ENCODE measurements around the gene SLC5A10.

The SLC5A10 gene

GRCh38 chr17:18964550-18964949 is 12.6 kb downstream of the SLC5A10 start:
- no peak for DNase-seq (ENCODE audit: low read depth in 2 of 2)

DNA sequence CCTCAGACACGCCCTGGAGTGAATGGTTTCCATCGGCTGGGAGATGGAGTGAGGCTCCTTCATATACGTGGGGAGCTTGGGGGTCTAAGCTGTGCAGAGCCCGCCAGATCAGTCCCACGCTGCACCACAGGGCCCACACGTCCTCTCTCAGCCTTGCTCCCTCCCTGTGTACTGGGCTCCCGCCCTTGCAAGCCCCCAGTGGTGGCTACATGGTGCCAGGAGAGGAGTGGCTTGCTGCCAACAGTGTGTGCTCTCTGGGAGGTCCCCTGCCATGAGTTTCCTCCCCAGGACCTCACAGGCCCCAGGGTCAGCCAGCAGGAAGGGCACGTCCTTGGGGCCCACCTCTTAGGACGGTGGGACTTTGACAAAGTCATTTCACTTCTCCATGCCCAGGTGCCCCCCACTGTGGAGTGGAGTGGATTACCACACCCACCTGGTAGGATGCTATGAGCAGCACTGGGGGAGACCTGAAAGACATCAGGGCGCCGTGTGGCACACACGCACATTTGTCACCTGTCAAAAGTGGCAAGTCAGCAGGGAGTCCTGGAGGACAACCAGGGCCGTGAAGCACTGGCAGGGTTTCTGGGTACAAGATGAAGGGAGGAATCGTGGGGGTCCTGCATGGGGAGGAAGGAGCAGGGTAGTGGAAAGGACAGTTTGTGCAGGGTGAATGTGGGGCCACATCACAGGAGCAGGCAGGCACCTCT is 13.7 kb downstream of the SLC5A10 start:
- no peak for DNase-seq (ENCODE audit: low read depth in 2 of 2)

- no peak for DNase-seq (ENCODE audit: low read depth in 2 of 2)
Measured at GRCh38 chr17:18966831-18967624, 15.1 kb downstream of the SLC5A10 start.

DNA sequence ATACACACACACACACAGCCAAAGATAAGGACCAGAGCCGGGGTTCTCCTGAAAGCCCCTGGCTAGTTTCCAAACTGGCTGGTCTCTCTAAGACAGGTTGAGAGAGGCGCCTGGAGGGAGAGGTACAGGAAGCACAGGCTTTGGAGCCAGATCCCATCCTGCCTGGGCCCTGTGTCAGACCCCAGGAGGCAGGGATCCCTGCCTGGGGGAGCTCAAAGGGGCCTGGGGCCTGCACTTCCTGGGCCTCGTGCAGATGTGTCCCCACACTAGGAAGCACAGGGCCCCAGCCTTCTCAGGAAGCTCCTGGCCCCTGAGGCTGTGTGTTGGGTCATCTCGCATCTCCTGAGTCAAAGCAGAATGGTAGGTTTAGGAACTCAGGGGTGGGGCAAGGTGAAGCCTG is 16.0 kb downstream of the SLC5A10 start:
- DNase-seq (ENCODE audit: low read depth in 2 of 2), result no peak

DNA sequence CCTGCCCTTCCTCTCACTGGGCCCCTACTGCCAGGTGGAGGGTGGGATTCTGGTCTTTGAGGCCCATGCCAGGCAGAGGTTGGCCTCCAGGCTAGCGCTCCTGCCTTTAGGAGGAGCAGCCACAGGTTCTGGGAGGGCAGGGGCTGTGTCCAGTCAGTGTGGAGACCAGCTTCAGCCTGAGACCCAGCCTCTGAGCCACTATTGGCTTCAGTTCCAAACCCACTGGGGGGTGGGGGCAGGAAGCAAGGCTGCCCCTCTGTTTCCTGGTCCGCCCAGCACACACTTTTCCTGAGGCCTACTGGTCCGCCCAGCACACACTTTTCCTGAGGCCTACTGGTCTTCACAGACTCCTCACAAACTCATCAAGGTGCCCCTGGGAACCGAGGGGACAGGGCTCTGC is 16.4 kb downstream of the SLC5A10 start:
- DNase-seq (ENCODE audit: low read depth in 2 of 2), result no peak

DNA sequence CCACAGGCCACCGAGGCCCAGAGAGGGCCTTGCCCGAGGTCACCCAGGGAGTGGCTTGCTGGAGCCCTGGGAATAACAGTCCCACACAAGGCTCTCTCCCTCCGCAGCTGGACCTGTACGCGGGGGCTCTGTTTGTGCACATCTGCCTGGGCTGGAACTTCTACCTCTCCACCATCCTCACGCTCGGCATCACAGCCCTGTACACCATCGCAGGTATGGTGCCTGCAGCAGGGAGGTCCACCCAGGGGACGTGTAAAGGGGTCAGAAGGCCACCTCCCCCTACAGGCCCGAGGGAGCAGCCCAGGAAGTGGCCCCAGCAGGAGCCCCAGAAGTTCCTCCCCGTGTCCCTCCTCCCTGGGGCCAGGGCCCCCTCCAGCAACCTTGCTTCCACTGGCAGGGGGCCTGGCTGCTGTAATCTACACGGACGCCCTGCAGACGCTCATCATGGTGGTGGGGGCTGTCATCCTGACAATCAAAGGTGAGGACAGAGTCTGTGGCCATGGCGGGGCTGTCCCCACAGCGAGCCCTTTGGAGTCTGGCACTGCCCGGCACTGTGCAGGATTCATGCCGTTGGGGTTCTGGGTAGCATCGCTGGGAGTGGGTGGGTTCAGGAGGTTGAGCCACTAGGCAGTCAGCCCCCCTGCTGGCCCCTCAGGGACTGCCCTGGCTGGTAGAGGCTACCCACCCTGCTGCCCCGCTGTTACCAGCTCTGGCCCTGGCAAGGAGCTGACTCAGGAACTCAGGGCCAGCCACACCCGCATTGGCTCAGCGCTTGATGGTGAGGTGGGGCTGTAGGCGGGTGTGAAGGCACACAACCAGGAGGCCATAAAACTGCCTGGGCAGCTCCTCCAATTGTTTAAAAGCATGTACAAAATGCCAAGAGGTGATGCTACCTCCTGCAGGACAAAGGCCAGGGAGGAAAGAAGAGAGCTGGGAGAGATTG is 17.3 kb downstream of the SLC5A10 start:
- DNase-seq (ENCODE audit: low read depth in 2 of 2), result no peak

DNA sequence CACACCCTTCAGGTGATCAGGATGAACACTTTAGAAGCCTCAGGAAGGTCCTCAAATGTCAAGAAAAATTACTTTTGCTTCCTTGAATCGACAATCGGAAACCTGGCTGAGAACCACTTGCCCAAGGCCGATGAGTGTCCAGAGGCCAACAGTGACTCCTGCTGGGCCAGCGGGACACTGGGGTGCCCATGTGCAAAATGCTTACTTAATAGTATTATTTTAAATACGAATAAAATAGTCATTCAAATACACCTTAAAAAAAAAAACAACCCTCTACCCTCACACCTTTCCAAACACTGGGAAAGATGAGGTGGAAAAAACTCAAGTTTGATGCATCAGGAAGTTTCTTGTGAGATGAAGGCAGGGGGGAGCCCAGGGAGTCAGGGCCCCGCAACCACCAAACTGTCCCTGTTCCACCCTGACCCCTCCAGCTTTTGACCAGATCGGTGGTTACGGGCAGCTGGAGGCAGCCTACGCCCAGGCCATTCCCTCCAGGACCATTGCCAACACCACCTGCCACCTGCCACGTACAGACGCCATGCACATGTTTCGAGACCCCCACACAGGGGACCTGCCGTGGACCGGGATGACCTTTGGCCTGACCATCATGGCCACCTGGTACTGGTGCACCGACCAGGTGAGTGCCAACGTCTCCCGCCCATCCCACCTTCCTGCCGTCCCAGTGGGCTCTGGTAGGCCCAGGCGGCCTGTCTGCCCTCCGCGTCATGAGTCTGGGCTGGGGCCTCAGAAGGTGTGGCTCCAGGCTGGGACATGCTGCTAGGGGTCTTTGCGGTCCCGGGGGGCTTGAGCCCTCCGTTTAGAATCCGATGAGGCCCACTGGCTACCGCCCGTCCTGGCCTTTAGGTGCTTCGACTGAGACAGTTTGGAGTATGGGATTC is 18.9 kb downstream of the SLC5A10 start:
- no peak for DNase-seq (ENCODE audit: low read depth in 2 of 2)

DNA sequence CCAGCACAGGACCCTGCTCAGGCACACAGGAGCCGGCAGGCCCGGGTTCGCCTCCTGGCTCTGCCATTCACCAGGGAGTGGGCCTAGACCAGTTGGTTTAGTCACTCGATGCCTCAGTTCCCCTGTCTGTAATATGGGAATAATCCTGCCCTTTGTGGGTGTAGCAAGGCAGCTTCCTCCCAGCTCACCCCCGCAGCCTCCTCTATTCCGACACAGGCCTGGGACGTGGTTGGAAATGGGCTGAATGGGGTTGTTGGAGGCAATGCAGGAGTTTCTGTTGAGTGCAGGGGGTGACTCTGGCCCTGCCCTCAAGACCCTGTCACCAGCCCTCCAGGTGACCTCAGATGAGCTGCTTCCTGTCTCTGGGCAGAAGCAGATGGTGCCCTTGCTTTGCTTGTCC is 19.8 kb downstream of the SLC5A10 start:
- DNase-seq (ENCODE audit: low read depth in 2 of 2), result no peak

DNA sequence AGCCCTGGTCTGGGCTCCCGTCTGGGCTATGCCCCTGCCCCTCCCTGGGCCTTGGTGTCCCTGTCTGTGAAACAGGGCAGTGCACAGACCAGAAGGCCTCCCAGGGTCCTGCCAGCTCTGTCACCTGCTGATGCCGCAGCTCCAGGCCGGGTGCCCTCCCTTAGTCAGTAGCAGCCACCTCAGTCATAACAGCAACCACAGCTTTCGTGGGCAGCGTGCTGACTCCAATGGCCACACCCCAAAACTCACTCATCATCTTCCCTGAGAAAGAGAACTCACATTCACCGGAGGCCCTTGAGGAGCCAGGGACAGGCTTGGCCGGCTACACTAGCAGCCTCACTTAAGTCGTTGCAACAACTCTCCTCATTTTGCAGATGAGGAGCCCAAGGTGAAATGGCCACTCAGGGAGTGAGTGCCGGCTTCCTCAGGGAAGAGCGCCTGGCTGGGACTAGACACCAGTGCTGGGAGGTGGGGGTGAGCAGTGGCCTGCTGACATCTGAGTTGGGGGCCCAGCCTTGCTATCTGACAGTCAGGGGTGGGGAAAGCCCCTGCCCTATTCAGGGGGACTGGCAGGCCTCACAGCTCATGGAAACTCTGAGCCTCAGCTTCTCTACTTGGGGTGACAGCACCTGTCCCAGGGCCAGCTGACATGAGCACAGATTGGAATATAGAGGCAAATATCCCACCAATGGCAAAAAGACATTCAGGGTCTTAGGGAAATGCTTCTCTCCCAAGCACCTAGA is 22.6 kb downstream of the SLC5A10 start:
- DNase-seq (ENCODE audit: low read depth in 2 of 2), result no peak

DNA sequence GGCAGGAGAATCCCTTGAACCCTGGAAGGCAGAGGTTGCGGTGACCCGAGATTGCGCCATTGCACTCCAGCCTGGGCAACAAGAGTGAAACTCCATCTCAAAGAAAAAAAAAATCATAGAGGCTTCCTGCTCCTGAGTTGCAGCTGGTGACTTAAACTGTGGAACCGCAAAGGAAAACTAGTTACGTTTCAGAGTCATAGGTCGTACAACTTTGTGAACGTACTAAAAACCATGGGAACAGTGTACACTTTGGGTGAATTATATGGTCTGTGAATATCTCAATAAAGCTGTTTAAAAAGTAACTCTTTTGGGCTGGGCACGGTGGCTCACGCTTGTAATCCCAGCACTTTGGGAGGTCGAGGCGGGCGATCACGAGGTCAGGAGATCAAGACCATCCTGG is 23.6 kb downstream of the SLC5A10 start:
- no peak for DNase-seq (ENCODE audit: low read depth in 2 of 2)

GRCh38 chr17:18976201-18976600 is 24.2 kb downstream of the SLC5A10 start:
- no peak for DNase-seq (ENCODE audit: low read depth in 2 of 2)

- no peak for DNase-seq (ENCODE audit: low read depth in 2 of 2)
Measured at GRCh38 chr17:18977021-18977420, 25.1 kb downstream of the SLC5A10 start.

DNA sequence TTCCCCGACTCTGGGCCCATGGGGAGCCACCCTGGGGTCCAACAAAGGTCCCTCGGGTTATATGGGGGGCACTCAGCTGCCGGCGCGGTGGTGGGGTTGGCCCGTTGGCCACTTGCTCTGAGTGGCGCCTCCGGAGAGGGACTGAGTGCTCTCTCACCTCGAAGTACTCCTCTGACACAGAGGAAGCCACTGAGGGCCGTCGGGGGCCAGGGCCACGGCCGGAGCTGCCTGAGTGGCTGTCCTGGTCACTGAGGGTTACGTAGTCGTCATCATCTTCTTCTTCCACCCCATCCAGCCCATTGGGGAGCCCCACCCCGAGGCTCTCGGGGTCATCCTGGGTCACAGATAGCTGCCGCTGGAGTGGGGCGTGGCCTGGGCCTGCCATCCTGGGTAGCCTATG is 25.7 kb downstream of the SLC5A10 start:
- DNase-seq (ENCODE audit: low read depth in 2 of 2), result no peak

GRCh38 chr17:18978050-18978449 is 26.1 kb downstream of the SLC5A10 start:
- no peak for DNase-seq (ENCODE audit: low read depth in 2 of 2)

DNA sequence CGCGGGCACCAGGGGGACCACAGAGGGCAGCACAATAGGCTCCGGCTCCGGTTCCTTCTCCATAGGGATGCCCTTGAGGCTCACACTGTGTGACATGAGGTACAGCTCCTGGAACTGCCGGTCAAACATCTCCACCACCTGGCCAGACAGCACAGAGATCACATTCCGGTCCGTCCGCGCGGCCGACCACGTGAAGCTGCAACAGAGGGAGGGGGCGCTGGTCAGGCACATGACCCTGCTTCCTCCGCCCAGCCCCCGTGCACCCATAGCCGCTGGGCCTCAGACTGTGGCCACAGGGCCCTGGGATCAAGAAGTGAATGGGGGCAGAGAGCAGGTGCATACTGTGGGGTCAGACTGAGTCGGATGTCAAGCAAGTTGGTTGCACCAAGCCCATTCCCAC is 26.7 kb downstream of the SLC5A10 start:
- DNase-seq (ENCODE audit: low read depth in 2 of 2), result no peak

DNA sequence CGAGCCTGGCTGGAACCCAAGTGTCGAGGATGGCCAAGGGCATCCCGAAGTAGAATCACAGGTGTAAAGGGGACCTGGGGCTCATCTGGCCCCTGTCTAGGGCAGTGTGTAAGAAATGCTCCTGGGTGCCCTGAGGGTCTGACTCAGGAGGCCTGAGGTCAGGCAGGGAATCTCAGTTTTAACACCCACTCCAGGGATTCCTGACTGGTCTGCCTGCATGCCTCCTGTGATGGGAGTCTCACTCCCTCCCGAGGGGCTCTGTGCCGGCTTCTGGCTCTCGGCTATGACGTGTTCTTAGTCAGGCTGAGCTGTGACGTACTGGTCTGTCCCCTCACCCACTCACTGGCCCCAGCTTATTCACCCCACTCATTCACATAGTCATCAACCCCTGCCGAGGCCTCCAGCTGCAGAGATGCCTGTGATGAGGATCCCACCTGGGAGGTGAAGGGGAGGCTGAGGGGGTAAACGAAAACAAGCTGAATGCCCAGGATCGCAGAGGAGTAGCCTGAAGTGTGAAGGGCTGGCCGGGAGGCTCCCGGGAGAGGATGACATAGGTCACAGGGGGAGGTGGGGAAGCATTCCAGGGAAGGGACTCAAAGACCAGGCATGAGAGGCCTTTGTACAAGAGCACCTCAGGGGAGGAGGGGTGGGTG is 28.8 kb downstream of the SLC5A10 start:
- no peak for DNase-seq (ENCODE audit: low read depth in 2 of 2)

- no peak for DNase-seq (ENCODE audit: low read depth in 2 of 2)
Measured at GRCh38 chr17:18981335-18981641, 29.3 kb downstream of the SLC5A10 start.

DNA sequence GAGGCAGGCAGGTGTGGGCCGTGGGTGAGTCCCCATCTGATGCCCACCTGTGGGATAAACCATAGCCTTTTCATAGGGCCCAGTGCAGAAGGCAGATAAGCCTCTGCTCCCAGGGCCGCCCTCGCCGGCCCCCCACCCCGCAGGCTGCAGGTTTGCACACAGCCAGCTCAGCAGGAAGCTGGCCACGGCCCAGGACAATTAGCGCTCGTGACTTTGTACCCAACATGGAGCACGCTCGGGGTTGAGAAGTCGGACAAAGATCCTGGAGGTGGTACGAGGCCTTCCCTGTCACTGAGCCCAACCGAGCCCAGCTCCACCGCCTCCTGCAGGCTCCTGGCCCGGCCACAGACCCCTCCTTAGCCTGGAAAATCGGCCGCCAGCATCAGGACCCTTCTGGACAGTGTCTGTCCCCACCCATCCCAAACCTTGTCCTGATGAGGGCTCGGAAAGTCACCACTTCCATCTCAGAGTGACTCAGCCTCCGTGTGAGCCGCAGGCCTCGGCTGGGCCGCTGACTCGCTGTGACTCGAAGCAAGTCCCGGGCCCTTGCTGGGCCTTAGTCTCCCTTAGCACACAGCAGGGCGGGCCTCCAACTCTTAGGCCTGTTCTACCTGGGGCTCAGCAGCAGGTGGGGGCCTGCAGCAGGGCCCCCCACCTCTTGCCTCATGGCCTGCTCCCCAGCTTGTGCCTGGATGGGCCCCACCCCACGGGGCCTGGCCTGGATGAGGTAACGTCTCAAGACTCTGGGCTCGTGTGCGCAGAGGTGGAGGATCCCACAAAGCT is 29.9 kb downstream of the SLC5A10 start:
- no peak for DNase-seq (ENCODE audit: low read depth in 2 of 2)

All from fibroblast of skin of left biceps (primary cell).